ENCODE data around the gene DCLRE1B. TPM values are rescaled to one million over a fixed set of nuclear protein-coding genes. Genes with fewer than 3 reads are reported as not detected.

DCLRE1B gene
- total RNA-seq, 1 donor from 2014 or later, result 7.8 TPM

- peaks cover 3% of the 10 kb centered on the region for H3K9me3 Mint-ChIP-seq (ENCODE audit: unreplicated experiment)
- Histone ChIP-seq H3K4me3 (ENCODE audit: insufficient read depth, low read depth, low read length) (no peak overlapping the region), H3K4me1 (ENCODE audit: insufficient read depth, low read length) (peaks cover 4% of the 10 kb centered on the region), H3K9ac (ENCODE audit: low read length) (no peak overlapping the region), H3K4me2 (ENCODE audit: low read length) (no peak overlapping the region), H4K20me1 (ENCODE audit: insufficient read depth, low read length) (peaks cover 70% of the 10 kb centered on the region), H3K9me3 (ENCODE audit: insufficient read depth, low read depth, low read length) (no peaks in the 10 kb centered on the region), H2AFZ (ENCODE audit: low read depth, low read length) (no peak overlapping the region), H3K36me3 (ENCODE audit: insufficient read depth, low read length) (peaks cover 10% of the 10 kb centered on the region), H3K27me3 (ENCODE audit: insufficient read depth, low read length) (no peaks in the 10 kb centered on the region), H3K79me2 (ENCODE audit: insufficient read depth, low read length) (peaks cover 82% of the 10 kb centered on the region), H3K27ac (ENCODE audit: low read depth, low read length) (no peak overlapping the region)
- H3K36me3 Mint-ChIP-seq (ENCODE audit: low read depth, unreplicated experiment), result peaks cover 12% of the 10 kb centered on the region
- H3K27me3 Mint-ChIP-seq (ENCODE audit: low read depth, unreplicated experiment), result no peaks in the 10 kb centered on the region
- peaks cover 11% of the 10 kb centered on the region for H3K4me1 Mint-ChIP-seq (ENCODE audit: low read depth, unreplicated experiment)
- H3K27ac Mint-ChIP-seq (ENCODE audit: unreplicated experiment), result no peak overlapping the region
- DNase-seq (ENCODE audit: low read depth) (no peak), FAIRE-seq (no peak)
- TF ChIP-seq CTCF (IDR thresholded peaks at IDR 0.05; ENCODE audit: insufficient read depth, low read depth, low read length) (no peak), EZH2 (IDR thresholded peaks at IDR 0.05; ENCODE audit: insufficient read depth, low read length) (no peak)
- no peak overlapping the region for H3K4me3 Mint-ChIP-seq (ENCODE audit: unreplicated experiment)
Measured at GRCh38 chr1:113945329-113945728, 40.2 kb downstream of the DCLRE1B start.

- no peak overlapping the region for H3K27ac ChIP-seq (ENCODE audit: low read depth, low read length)
- Mint-ChIP-seq H3K27me3 (ENCODE audit: low read depth, unreplicated experiment) (no peaks in the 10 kb centered on the region), H3K27ac (ENCODE audit: unreplicated experiment) (no peak overlapping the region), H3K4me1 (ENCODE audit: low read depth, unreplicated experiment) (peaks cover 11% of the 10 kb centered on the region), H3K9me3 (ENCODE audit: unreplicated experiment) (peaks cover 3% of the 10 kb centered on the region), H3K36me3 (ENCODE audit: low read depth, unreplicated experiment) (peaks cover 5% of the 10 kb centered on the region), H3K4me3 (ENCODE audit: unreplicated experiment) (no peak overlapping the region)
- DNase-seq (ENCODE audit: low read depth) (no peak), FAIRE-seq (no peak)
- H3K27me3 ChIP-seq (ENCODE audit: insufficient read depth, low read length), result no peaks in the 10 kb centered on the region
- no peak overlapping the region for H3K4me2 ChIP-seq (ENCODE audit: low read length)
- H3K9ac ChIP-seq (ENCODE audit: low read length), result no peak overlapping the region
- peaks cover 3% of the 10 kb centered on the region for H3K36me3 ChIP-seq (ENCODE audit: insufficient read depth, low read length)
- no peaks in the 10 kb centered on the region for H3K9me3 ChIP-seq (ENCODE audit: insufficient read depth, low read depth, low read length)
- no peak overlapping the region for H2AFZ ChIP-seq (ENCODE audit: low read depth, low read length)
- TF ChIP-seq EZH2 (IDR thresholded peaks at IDR 0.05; ENCODE audit: insufficient read depth, low read length), result no peak
- no peak for TF ChIP-seq CTCF (IDR thresholded peaks at IDR 0.05; ENCODE audit: insufficient read depth, low read depth, low read length)
- H3K4me3 ChIP-seq (ENCODE audit: insufficient read depth, low read depth, low read length), result no peak overlapping the region
- H4K20me1 ChIP-seq (ENCODE audit: insufficient read depth, low read length), result peaks cover 65% of the 10 kb centered on the region
- peaks cover 4% of the 10 kb centered on the region for H3K4me1 ChIP-seq (ENCODE audit: insufficient read depth, low read length)
- H3K79me2 ChIP-seq (ENCODE audit: insufficient read depth, low read length), result peaks cover 78% of the 10 kb centered on the region
Measured at GRCh38 chr1:113946112-113946511, 41.0 kb downstream of the DCLRE1B start.

GRCh38 chr1:113946678-113947387 is 41.7 kb downstream of the DCLRE1B start:
- Mint-ChIP-seq H3K4me1 (ENCODE audit: low read depth, unreplicated experiment) (peaks cover 11% of the 10 kb centered on the region), H3K27me3 (ENCODE audit: low read depth, unreplicated experiment) (no peaks in the 10 kb centered on the region), H3K4me3 (ENCODE audit: unreplicated experiment) (no peak overlapping the region), H3K9me3 (ENCODE audit: unreplicated experiment) (peaks cover 3% of the 10 kb centered on the region), H3K36me3 (ENCODE audit: low read depth, unreplicated experiment) (peaks cover 5% of the 10 kb centered on the region), H3K27ac (ENCODE audit: unreplicated experiment) (no peak overlapping the region)
- no peak overlapping the region for H2AFZ ChIP-seq (ENCODE audit: low read depth, low read length)
- no peak overlapping the region for H3K27ac ChIP-seq (ENCODE audit: low read depth, low read length)
- H3K27me3 ChIP-seq (ENCODE audit: insufficient read depth, low read length), result no peaks in the 10 kb centered on the region
- FAIRE-seq (no peak), DNase-seq (ENCODE audit: low read depth) (peak; percentile 20)
- peaks cover 4% of the 10 kb centered on the region for H3K4me1 ChIP-seq (ENCODE audit: insufficient read depth, low read length)
- H3K79me2 ChIP-seq (ENCODE audit: insufficient read depth, low read length), result peaks cover 81% of the 10 kb centered on the region
- H3K9ac ChIP-seq (ENCODE audit: low read length), result no peak overlapping the region
- no peaks in the 10 kb centered on the region for H3K36me3 ChIP-seq (ENCODE audit: insufficient read depth, low read length)
- H3K9me3 ChIP-seq (ENCODE audit: insufficient read depth, low read depth, low read length), result no peaks in the 10 kb centered on the region
- peaks cover 65% of the 10 kb centered on the region for H4K20me1 ChIP-seq (ENCODE audit: insufficient read depth, low read length)
- no peak overlapping the region for H3K4me3 ChIP-seq (ENCODE audit: insufficient read depth, low read depth, low read length)
- no peak for TF ChIP-seq CTCF (IDR thresholded peaks at IDR 0.05; ENCODE audit: insufficient read depth, low read depth, low read length)
- TF ChIP-seq EZH2 (IDR thresholded peaks at IDR 0.05; ENCODE audit: insufficient read depth, low read length), result no peak
- peak overlapping the region; percentile 8 for H3K4me2 ChIP-seq (ENCODE audit: low read length)

Data from astrocyte (in vitro differentiated cells and primary cell).